EL (cell line): ENCODE data around the gene TULP4.
"Not testable (repeated sequence)": the region's sequence is repeated elsewhere in the genome, so short reads cannot be mapped to it uniquely, and the experiment has no call there.

Experiments used
- DNase-seq: peaks from one replicate; pipeline ENCODE4 v3.0.0-alpha.2; 2016

Gene TULP4

GRCh38 chr6:158536891-158537798 lies 224.9 kb downstream of the TULP4 start:
- DNase-seq: peak; percentile 46

- DNase-seq: peak; percentile 28
These were observed 226.5 kb downstream of the TULP4 start for GRCh38 chr6:158538741-158539140.

GRCh38 chr6:158539413-158539812 lies 227.1 kb downstream of the TULP4 start:
- DNase-seq: no peak

- no peak for DNase-seq
These were observed 227.6 kb downstream of the TULP4 start for GRCh38 chr6:158539881-158540280.

GRCh38 chr6:158543606-158544185 lies 231.4 kb downstream of the TULP4 start:
- no peak for DNase-seq

- DNase-seq: no peak
These were observed 232.2 kb downstream of the TULP4 start for GRCh38 chr6:158544428-158544827.

- DNase-seq: no peak
These were observed 233.0 kb downstream of the TULP4 start for GRCh38 chr6:158545043-158545966.

- DNase-seq: no peak
These were observed 236.3 kb downstream of the TULP4 start for GRCh38 chr6:158548418-158549161.

GRCh38 chr6:158552055-158552795 lies 240.0 kb downstream of the TULP4 start:
- DNase-seq: no peak

- no peak for DNase-seq
These were observed 240.5 kb downstream of the TULP4 start for GRCh38 chr6:158552796-158553138.

- no peak for DNase-seq
These were observed 242.5 kb downstream of the TULP4 start for GRCh38 chr6:158554611-158555361.

GRCh38 chr6:158556113-158556512 lies 243.8 kb downstream of the TULP4 start:
- no peak for DNase-seq

GRCh38 chr6:158557110-158557509 lies 244.8 kb downstream of the TULP4 start:
- DNase-seq: not testable (repeated sequence)

- no peak for DNase-seq
These were observed 245.7 kb downstream of the TULP4 start for GRCh38 chr6:158557927-158558326.

- no peak for DNase-seq
These were observed 246.4 kb downstream of the TULP4 start for GRCh38 chr6:158558415-158559306.

GRCh38 chr6:158559338-158559894 lies 247.2 kb downstream of the TULP4 start:
- no peak for DNase-seq

GRCh38 chr6:158559895-158560835 lies 247.9 kb downstream of the TULP4 start, which contains the start of gene TMEM181:
TMEM181 (plus strand) TSS chr6:158560091; CDS start chr6:158560225, 134 bp downstream.
- DNase-seq: peak; percentile 85

GRCh38 chr6:158560836-158561320 lies 248.6 kb downstream of the TULP4 start:
- peak; percentile 41 for DNase-seq
